NB4 (cell line): Measurements from ENCODE around the gene DLX5.

ENCODE experiments used
- DNase-seq: peaks from one replicate; pipeline ENCODE4 v3.0.0; 2010; ENCODE audit warnings: low read depth
- H3K4me3 ChIP-seq: one replicate; pipeline ENCODE4 v1.5.1; 2011; ENCODE audit warnings: mild to moderate bottlenecking, low read depth, low read length, moderate library complexity
- CTCF ChIP-seq: IDR thresholded peaks from one replicate; pipeline ENCODE4 v1.5.1; 2012; ENCODE audit warnings: low read depth, low read length
- MYC ChIP-seq: IDR thresholded peaks from 2 replicates; pipeline ENCODE4 v1.6.1; 2011; ENCODE audit warnings: low read depth, low read length
- POLR2A ChIP-seq: IDR thresholded peaks from 2 replicates; pipeline ENCODE4 v1.6.1; 2011; ENCODE audit warnings: mild to moderate bottlenecking; ENCODE audit not compliant: insufficient read length; ENCODE audit errors: extremely low read depth
- TF ChIP-seq, protein P1 (sequence below): IDR thresholded peaks from 2 replicates; pipeline ENCODE4 v1.6.1; 2011; ENCODE audit warnings: low read depth, low read length

Gene DLX5

GRCh38 chr7:96996958-96997511 lies 27.6 kb downstream of the DLX5 start:
- TF ChIP-seq POLR2A (no peak), MYC (no peak), CTCF (no peak)
- TF ChIP-seq, protein P1, sequence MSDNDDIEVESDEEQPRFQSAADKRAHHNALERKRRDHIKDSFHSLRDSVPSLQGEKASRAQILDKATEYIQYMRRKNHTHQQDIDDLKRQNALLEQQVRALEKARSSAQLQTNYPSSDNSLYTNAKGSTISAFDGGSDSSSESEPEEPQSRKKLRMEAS = no peak
- DNase-seq = no peak
- H3K4me3 ChIP-seq = no peak overlapping the region

DNA sequence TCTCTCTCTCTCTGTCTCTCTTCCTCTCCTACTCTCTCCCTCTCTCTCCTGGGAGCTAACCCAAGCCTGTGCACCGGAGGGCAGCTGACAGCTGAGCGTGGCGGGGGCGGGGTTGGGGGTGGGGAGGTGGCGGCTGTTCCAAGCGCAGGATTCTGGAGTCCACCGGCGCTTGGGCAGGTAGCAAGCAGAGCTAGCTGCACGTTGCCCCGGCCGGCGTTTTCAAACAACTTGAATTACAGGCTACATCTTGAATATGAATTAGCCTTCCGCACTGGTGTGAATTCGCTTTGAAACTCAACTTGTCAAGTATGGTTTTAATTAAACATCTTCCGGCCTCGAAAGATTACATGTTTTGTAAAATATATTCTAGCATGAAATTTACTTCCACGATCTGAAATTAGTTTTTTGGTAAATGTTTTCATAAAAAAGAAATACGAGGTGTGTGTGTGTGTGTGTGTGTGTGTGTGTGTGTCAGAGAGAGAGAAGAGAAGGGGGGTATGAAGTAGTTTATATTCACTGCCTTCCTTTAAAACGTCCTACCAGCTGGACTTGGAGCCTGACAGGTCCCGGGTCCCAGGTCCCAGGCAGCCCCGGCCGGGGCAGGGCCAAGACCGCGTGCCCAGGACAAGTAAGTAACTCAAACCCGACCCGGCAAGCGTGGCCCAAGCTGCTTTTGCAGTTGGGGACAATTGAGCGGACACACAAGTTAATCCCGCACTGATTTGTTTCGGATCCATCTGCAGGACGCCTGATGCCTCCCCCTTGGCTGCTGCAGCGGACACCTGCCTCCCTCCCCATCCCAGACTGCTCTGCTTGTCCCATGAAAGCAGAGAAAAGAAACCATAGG lies 28.3 kb downstream of the DLX5 start:
- no peak overlapping the region for H3K4me3 ChIP-seq
- no peak for DNase-seq
- no peak for TF ChIP-seq MYC
- TF ChIP-seq, protein P1 = no peak
- no peak for TF ChIP-seq CTCF
- no peak for TF ChIP-seq POLR2A

DNA sequence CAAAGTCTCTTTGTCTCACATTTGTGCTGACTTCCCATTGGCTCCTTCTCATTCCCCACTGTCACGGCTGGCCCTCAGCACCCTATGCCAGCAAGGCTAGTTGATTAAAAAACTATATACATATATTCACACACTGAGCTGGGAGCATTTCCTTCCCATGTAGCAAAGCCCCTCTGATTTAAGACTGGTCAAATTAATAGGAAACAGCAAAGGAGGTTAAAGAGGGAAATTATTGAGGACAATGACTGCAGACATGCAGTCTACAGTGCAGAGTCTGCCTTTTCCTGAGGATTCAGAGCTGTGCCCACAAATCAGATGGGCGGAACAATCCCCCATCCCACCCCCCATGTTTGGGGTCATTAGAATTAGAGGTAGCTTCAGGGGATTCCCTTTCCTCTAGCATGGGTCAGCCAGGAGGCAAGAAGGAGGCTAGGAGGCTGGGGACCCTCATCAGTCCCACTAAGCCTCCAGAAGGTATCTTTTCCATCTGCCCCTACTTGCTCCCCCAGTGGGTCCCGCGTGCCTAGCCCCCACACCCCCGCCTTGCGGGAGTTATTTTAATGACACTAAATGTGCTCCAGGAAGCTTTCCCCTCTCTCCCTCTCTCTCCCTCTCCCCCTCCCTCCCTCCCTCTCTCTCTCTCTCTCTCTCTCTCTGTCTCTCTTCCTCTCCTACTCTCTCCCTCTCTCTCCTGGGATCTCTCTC lies 29.1 kb downstream of the DLX5 start:
- H3K4me3 ChIP-seq = no peak overlapping the region
- TF ChIP-seq POLR2A (no peak), CTCF (no peak), MYC (no peak)
- TF ChIP-seq, protein P1 = no peak
- DNase-seq = no peak

GRCh38 chr7:96993980-96994379 lies 30.7 kb downstream of the DLX5 start:
- no peak for DNase-seq
- no peak for TF ChIP-seq CTCF
- TF ChIP-seq MYC = no peak
- TF ChIP-seq, protein P1 = no peak
- no peak for TF ChIP-seq POLR2A
- no peak overlapping the region for H3K4me3 ChIP-seq

GRCh38 chr7:96993094-96993865 lies 31.4 kb downstream of the DLX5 start:
- no peak overlapping the region for H3K4me3 ChIP-seq
- TF ChIP-seq MYC (no peak), CTCF (no peak), POLR2A (no peak)
- TF ChIP-seq, protein P1 = no peak
- DNase-seq = no peak
